ENCODE results near the gene TIMP3. TPM values are rescaled to one million over a fixed set of nuclear protein-coding genes. Genes with fewer than 3 reads are reported as not detected.

TIMP3 gene
- total RNA-seq, 1 donor from 2014 or later = 37.3 TPM

GRCh38 chr22:32905400-32905799, 103.9 kb downstream of the TIMP3 start:
- Mint-ChIP-seq H3K36me3 (ENCODE audit: unreplicated experiment) (no peaks in the 10 kb centered on the region), H3K4me3 (ENCODE audit: unreplicated experiment) (no peak overlapping the region), H3K9me3 (ENCODE audit: unreplicated experiment) (no peaks in the 10 kb centered on the region), H3K4me1 (ENCODE audit: unreplicated experiment) (no peaks in the 10 kb centered on the region), H3K27me3 (ENCODE audit: unreplicated experiment) (no peaks in the 10 kb centered on the region), H3K27ac (ENCODE audit: unreplicated experiment) (no peak overlapping the region)
- TF ChIP-seq, protein P1, sequence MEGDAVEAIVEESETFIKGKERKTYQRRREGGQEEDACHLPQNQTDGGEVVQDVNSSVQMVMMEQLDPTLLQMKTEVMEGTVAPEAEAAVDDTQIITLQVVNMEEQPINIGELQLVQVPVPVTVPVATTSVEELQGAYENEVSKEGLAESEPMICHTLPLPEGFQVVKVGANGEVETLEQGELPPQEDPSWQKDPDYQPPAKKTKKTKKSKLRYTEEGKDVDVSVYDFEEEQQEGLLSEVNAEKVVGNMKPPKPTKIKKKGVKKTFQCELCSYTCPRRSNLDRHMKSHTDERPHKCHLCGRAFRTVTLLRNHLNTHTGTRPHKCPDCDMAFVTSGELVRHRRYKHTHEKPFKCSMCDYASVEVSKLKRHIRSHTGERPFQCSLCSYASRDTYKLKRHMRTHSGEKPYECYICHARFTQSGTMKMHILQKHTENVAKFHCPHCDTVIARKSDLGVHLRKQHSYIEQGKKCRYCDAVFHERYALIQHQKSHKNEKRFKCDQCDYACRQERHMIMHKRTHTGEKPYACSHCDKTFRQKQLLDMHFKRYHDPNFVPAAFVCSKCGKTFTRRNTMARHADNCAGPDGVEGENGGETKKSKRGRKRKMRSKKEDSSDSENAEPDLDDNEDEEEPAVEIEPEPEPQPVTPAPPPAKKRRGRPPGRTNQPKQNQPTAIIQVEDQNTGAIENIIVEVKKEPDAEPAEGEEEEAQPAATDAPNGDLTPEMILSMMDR (IDR thresholded peaks at IDR 0.05) = no peak
- no peak for DNase-seq (ENCODE audit: extremely low spot score, unreplicated experiment)

DNA sequence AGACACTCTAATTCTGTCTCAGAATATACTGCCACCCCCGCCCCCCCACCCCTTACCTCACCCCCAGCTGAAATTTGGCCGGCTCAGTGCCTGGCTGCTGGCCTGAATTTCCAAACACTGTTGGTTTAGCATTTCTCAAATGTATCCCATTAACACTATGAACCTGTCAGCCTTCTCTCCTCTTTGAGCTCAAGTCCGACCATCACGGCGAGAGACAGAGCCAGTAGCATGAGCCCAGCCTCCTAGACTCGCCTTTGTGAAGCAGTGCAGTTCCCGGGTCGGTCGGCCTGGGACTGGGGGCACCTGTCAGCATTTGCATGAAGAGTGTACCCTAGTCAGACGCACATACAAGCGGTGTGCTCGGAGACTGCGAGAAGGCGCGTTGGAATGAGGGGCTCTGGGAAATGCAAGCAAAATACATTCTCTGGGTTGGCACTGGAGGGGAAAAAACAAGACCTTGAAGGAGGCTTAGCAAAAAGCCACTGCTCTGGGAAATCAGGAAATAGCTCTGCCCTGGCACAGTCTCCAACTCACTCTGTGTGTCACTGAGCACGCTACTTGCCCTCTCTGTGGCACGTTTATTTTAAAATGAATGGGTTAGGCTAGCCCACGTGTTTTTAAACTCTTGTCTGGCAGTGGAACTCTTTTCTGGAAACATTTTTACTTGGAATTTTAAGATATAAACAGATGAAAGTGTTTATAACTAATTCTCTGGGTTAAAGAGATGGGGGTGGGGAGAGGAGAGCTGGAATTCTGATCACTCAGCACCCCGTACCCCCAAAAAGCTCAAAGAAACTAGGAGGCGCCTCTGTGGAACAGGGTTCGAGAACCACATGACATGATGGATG, 108.3 kb downstream of the TIMP3 start:
- Mint-ChIP-seq H3K9me3 (ENCODE audit: unreplicated experiment) (no peaks in the 10 kb centered on the region), H3K27ac (ENCODE audit: unreplicated experiment) (no peak overlapping the region), H3K36me3 (ENCODE audit: unreplicated experiment) (no peaks in the 10 kb centered on the region), H3K27me3 (ENCODE audit: unreplicated experiment) (no peaks in the 10 kb centered on the region), H3K4me1 (ENCODE audit: unreplicated experiment) (no peaks in the 10 kb centered on the region), H3K4me3 (ENCODE audit: unreplicated experiment) (no peak overlapping the region)
- TF ChIP-seq, protein P1 (IDR thresholded peaks at IDR 0.05) = no peak
- DNase-seq (ENCODE audit: extremely low spot score, unreplicated experiment) = no peak

DNA sequence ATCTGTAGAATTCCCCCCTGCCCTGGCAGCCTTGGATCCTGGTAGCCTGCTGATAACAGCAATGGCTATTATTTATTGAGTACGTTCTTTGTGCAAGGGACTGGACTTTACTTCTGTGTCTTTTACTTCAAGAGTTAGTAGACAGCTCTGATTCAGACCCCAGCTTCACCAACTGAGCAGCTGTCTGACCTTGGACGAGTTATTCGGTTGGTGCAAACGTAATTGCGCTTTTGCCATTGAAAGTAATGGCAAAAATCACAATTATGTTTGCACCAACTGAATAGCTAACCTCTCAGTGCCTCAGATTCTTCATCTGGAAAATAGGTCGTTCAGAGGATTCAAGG, 108.9 kb downstream of the TIMP3 start:
- DNase-seq (ENCODE audit: extremely low spot score, unreplicated experiment) = no peak
- Mint-ChIP-seq H3K36me3 (ENCODE audit: unreplicated experiment) (no peaks in the 10 kb centered on the region), H3K4me3 (ENCODE audit: unreplicated experiment) (no peak overlapping the region), H3K4me1 (ENCODE audit: unreplicated experiment) (no peaks in the 10 kb centered on the region), H3K27me3 (ENCODE audit: unreplicated experiment) (no peaks in the 10 kb centered on the region), H3K27ac (ENCODE audit: unreplicated experiment) (no peak overlapping the region), H3K9me3 (ENCODE audit: unreplicated experiment) (peaks cover 3% of the 10 kb centered on the region)
- TF ChIP-seq, protein P1 (IDR thresholded peaks at IDR 0.05) = no peak

DNA sequence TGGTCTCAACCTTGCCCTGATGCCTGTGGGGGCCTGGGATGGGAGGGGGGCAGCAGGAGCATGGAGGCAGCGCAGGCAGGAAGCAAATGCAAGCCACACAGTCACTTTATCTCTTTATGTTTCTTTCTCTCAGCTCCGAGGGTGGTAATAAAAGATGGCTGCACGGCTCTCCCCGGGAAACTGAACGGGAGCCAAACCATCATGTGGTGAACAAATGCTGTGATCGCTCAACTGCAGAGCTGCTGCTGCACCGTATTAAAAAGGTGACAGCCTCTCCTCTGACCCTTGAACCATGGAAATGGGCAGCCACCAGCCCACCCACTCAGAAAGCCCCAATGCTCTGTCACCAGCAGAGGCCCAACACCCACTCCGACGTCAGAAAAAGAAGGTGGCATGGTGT, 110.0 kb downstream of the TIMP3 start:
- H3K9me3 Mint-ChIP-seq (ENCODE audit: unreplicated experiment) = peaks cover 11% of the 10 kb centered on the region
- H3K4me1 Mint-ChIP-seq (ENCODE audit: unreplicated experiment) = no peaks in the 10 kb centered on the region
- no peaks in the 10 kb centered on the region for H3K36me3 Mint-ChIP-seq (ENCODE audit: unreplicated experiment)
- no peak for DNase-seq (ENCODE audit: extremely low spot score, unreplicated experiment)
- H3K27ac Mint-ChIP-seq (ENCODE audit: unreplicated experiment) = no peak overlapping the region
- no peak overlapping the region for H3K4me3 Mint-ChIP-seq (ENCODE audit: unreplicated experiment)
- H3K27me3 Mint-ChIP-seq (ENCODE audit: unreplicated experiment) = no peaks in the 10 kb centered on the region
- TF ChIP-seq, protein P1 (IDR thresholded peaks at IDR 0.05) = no peak
